HG03342 (cell line): Measurements from ENCODE around the gene ANAPC16.
"Not testable (repeated sequence)": the region's sequence is repeated elsewhere in the genome, so short reads cannot be mapped to it uniquely, and the experiment has no call there.

Experiments used
- ATAC-seq: cut with Tn5 transposase; IDR thresholded peaks from one replicate; pipeline ENCODE4 v1.9.1; 2021; ENCODE audit warnings: mild to moderate bottlenecking, moderate library complexity; ENCODE audit not compliant: unreplicated experiment

ANAPC16 gene

DNA sequence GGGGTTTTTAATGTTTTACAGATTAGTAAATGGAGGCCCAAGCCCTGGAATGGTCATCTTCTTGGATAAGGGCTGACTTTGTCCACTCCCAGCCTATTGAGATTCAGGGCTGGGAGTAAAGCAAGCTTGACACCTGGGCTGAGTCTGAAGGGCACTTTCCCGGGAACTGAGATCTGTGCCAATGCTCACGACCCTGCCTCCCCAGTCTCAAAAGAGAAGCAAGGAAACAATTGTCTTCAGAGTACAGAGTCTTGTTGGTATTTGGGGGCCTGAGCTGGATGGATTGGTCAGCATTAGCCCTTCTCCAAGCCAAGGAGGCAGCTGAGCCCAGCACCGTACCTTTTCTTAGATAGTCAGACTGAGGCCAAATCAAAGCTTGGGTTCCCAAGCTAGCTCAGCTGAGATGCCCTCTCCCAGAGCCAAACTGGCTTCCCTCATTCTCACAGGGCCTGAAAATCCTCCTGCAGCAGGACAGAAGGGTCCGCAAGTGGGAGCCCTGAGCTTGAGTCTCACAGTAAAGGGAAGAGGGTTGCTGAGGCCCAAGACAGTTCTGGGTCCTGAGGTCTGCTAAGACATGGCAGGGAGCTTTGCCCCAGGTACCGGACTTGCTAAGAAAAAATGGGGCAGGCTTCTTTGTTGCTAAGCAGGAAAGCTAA, 61.7 kb downstream of the ANAPC16 start:
- ATAC-seq: no peak

DNA sequence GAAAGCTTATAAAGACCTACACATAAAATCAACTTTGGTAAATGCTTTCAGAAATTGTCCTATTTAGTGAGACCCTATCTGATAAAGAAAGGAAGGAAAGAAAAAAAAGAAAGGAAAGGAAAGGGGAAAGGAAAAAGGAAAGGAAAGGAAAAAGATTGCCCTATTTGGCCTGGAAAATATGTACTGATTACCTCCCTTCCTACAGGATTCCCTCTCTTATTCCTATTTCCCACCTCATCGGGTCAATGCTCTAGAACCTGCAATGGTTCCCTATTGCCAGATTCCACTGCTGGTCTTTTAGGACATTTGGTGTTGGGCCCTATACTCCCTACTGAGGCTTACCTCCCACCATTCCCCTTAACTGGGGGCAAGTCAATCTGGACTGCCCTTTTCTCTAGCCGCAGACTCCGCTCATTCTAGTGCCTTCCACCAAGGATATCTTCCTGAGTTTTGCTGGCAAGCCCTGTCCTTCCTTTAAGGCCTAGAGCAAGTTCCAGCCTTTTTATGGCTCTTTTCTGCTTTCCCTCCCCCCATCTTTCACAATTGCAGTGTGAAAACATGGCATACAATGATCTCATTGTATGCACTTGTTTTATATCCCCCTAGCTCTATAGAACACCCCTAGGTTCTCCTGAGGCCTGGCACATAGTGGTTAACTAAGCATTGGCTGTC, 62.3 kb downstream of the ANAPC16 start:
- ATAC-seq: no peak

DNA sequence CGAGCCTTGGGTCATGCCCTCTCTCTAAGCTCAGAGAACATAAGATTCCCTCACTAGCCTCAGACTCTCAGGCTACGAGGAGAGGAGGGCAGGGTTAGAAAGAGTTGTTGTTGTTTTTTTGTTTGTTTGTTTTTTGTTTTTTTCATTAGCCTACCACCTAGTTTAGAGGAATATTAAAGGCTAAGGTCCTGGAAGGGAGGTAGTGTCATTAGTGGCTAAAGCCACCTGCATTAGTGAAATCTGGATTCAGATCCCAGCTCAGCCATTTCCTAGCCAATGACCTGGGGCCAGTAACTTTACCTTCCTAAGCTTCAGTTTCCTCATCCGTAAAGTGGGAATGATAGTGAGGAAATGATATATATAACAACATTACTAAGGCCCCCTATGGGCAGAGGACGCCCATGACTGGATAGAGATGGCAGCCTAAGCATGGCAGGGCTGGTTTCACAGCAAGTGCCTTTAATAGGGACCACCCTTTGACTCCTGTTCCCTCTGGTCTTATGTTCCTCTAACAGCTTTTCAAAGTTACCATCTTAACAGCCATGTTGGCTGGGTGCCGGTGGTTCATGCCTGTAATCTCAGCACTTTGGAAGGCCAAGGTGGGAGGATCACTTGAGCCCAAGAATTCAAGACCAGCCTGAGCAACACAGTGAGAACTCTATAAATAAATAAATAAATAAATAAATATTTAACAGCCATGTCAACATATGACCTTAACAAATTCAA, 63.0 kb downstream of the ANAPC16 start:
- no peak for ATAC-seq

DNA sequence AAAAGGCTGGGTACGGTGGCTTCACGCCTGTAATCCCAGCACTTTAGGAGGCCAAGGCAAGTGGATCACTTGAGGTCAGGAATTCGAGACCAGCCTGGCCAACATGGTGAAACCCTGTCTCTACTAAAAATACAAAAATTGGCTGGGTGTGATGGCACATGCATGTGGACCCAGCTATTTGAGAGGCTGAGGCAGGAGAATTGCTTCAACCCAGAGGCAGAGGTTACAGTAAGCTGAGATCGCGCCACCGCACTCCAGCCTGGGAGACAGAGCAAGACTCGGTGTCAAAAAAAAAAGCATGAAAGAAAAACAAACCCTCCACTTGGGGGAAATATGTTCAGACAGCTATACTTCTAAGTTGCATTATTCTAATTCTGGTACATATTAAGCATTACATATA, 63.8 kb downstream of the ANAPC16 start:
- not testable (repeated sequence) for ATAC-seq

DNA sequence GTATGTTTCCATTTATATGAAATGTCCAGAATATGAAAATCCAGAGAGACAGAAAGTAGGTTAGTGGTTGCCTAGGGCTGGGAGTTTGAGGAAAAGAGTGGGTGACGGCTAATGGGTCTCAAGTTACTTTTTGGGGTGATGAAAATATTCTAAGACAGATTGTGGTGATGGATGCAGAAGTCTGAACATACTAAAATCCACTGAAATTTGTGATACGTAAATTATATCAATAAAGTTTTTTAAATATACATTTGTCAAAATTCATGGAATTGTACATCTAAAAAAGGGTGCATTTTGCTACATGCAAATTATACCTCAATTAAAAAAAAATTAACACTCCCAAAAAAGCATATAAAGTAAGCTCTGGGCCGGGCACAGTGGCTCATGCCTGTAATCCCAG, 67.3 kb downstream of the ANAPC16 start:
- ATAC-seq: no peak
